ENCODE results near the gene F7. TPM values are rescaled to one million over a fixed set of nuclear protein-coding genes. Genes with fewer than 3 reads are reported as not detected.

The F7 gene
- total RNA-seq, 1 experiment from 2014 or later, result not detected

DNA sequence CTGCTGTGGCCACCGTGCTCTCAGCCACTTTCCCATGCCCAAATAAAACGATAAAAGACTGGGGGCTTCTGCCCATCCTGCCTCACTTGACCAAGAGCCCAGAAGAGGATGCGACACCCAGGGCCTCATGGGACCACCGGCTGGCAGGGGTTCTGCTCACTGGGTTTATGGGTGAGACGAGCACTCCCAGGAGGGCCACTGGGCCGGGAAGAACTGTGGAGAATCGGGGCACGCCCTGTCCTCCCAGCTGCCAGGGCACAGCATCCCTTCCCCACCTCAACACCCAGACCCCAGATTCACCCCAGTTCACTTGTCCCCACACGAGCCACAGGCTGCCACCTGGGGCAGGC is 12.3 kb downstream of the F7 start:
- H2AFZ ChIP-seq (ENCODE audit: low read length), result no peak overlapping the region
- no peaks in the 10 kb centered on the region for H3F3A ChIP-seq (ENCODE audit: low read length, unreplicated experiment)
- H4K20me1 ChIP-seq (ENCODE audit: low read length), result no peaks in the 10 kb centered on the region
- no peaks in the 10 kb centered on the region for H3K9me3 ChIP-seq (ENCODE audit: low read length)
- H3K27ac ChIP-seq (ENCODE audit: low read length), result no peak overlapping the region
- no peaks in the 10 kb centered on the region for H3K9me2 ChIP-seq (replicated peaks; ENCODE audit: low read length)
- TF ChIP-seq, protein P1, sequence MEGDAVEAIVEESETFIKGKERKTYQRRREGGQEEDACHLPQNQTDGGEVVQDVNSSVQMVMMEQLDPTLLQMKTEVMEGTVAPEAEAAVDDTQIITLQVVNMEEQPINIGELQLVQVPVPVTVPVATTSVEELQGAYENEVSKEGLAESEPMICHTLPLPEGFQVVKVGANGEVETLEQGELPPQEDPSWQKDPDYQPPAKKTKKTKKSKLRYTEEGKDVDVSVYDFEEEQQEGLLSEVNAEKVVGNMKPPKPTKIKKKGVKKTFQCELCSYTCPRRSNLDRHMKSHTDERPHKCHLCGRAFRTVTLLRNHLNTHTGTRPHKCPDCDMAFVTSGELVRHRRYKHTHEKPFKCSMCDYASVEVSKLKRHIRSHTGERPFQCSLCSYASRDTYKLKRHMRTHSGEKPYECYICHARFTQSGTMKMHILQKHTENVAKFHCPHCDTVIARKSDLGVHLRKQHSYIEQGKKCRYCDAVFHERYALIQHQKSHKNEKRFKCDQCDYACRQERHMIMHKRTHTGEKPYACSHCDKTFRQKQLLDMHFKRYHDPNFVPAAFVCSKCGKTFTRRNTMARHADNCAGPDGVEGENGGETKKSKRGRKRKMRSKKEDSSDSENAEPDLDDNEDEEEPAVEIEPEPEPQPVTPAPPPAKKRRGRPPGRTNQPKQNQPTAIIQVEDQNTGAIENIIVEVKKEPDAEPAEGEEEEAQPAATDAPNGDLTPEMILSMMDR (conservative IDR thresholded peaks at IDR 0.05; ENCODE audit: low read depth, low read length), result no peak
- TF ChIP-seq EZH2 (IDR thresholded peaks at IDR 0.05; ENCODE audit: low read length, unreplicated experiment) (no peak), EZH2phosphoT487 (IDR thresholded peaks at IDR 0.05; ENCODE audit: borderline replicate concordance, low read length) (no peak)
- DNase-seq (no peak), ATAC-seq (no peak)
- H3K4me3 ChIP-seq (ENCODE audit: low read length), result no peak overlapping the region
- ChIA-PET POLR2A (ENCODE audit: unreplicated experiment) (no interaction called here), CTCF (no interaction called here)
- H3K79me2 ChIP-seq (ENCODE audit: low read length), result no peaks in the 10 kb centered on the region
- no peak overlapping the region for H3K9ac ChIP-seq (ENCODE audit: low read length)
- H3K36me3 ChIP-seq (ENCODE audit: low read depth, low read length), result no peaks in the 10 kb centered on the region
- no peaks in the 10 kb centered on the region for H3K27me3 ChIP-seq (ENCODE audit: low read length)
- H3K4me2 ChIP-seq (ENCODE audit: low read length), result no peak overlapping the region
- no peaks in the 10 kb centered on the region for H3K4me1 ChIP-seq (ENCODE audit: insufficient read depth, low read length)
- no TSS peak for BruUV-seq (replicated peaks)
- intact Hi-C loops (cut with micrococcal nuclease), result no loop called here

- intact Hi-C loops (cut with micrococcal nuclease), result no loop called here
- no peaks in the 10 kb centered on the region for H3K27me3 ChIP-seq (ENCODE audit: low read length)
These were observed 12.8 kb downstream of the F7 start for GRCh38 chr13:113118261-113119021.

More at GRCh38 chr13:113118261-113119021, 12.8 kb downstream of the F7 start:
- DNase-seq, result no peak
- no peak overlapping the region for H3K27ac ChIP-seq (ENCODE audit: low read length)
- no peaks in the 10 kb centered on the region for H3K9me3 ChIP-seq (ENCODE audit: low read length)
- H2AFZ ChIP-seq (ENCODE audit: low read length), result no peak overlapping the region
- CTCF ChIA-PET, result no interaction called here
- H3K4me3 ChIP-seq (ENCODE audit: low read length), result no peak overlapping the region
- POLR2A ChIA-PET (ENCODE audit: unreplicated experiment), result no interaction called here
- H3K9me2 ChIP-seq (replicated peaks; ENCODE audit: low read length), result no peaks in the 10 kb centered on the region
- H4K20me1 ChIP-seq (ENCODE audit: low read length), result no peaks in the 10 kb centered on the region
- H3K79me2 ChIP-seq (ENCODE audit: low read length), result no peaks in the 10 kb centered on the region
- no peak overlapping the region for H3K9ac ChIP-seq (ENCODE audit: low read length)
- H3F3A ChIP-seq (ENCODE audit: low read length, unreplicated experiment), result no peaks in the 10 kb centered on the region
- TF ChIP-seq, protein P1 (conservative IDR thresholded peaks at IDR 0.05; ENCODE audit: low read depth, low read length), result no peak
- TF ChIP-seq EZH2 (IDR thresholded peaks at IDR 0.05; ENCODE audit: low read length, unreplicated experiment), result no peak
- no peak for TF ChIP-seq EZH2phosphoT487 (IDR thresholded peaks at IDR 0.05; ENCODE audit: borderline replicate concordance, low read length)
- no TSS peak for BruUV-seq (replicated peaks)
- ATAC-seq, result no peak
- H3K4me2 ChIP-seq (ENCODE audit: low read length), result no peak overlapping the region
- H3K4me1 ChIP-seq (ENCODE audit: insufficient read depth, low read length), result no peaks in the 10 kb centered on the region
- no peaks in the 10 kb centered on the region for H3K36me3 ChIP-seq (ENCODE audit: low read depth, low read length)

Measured in PC-3 (cell line).